Mesenteric fat pad (tissue), 1 donor: Measurements from ENCODE around the gene TBX6. TPM values are rescaled to one million over a fixed set of nuclear protein-coding genes. Genes with fewer than 3 reads are reported as not detected.

Source experiments
- DNase-seq: peaks from one replicate; pipeline ENCODE4 v3.0.0-alpha.2; 2020; ENCODE audit warnings: low spot score
- total RNA-seq: library from RNA; stranded (reverse); fragmentation: NEBNext Ultra II Directional; extraction: Animal tissue kit (Norgen Biotek cat#: 25700); gene quantifications from one replicate; pipeline ENCODE4 v1.2.1, GENCODE V29; 2021
- donor health status: DM: yes; HTN: yes; CAD: no.

The TBX6 gene
- total RNA-seq, 1 donor from 2014 or later = 0.67 TPM

DNA sequence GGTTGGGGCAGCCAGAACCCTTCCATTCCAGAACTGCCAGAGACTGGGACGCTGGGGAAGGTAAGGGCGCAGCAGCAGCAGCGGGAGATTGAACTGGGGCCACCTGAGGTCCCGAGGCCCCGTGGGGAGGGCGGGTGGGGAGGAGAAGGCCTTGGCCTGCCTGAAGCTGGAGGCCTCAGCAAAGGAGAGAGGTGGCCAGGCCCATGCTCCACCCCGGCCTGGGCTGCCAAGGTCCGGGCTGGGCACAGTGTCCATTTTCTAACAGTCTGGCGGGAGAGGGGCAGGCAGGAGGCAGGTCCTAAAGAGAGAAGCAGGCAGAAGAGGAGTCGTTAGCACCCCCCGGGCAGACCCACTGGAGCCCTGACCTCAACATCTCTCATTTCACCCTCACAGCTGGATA, 22.7 kb upstream of the TBX6 start:
- no peak for DNase-seq

DNA sequence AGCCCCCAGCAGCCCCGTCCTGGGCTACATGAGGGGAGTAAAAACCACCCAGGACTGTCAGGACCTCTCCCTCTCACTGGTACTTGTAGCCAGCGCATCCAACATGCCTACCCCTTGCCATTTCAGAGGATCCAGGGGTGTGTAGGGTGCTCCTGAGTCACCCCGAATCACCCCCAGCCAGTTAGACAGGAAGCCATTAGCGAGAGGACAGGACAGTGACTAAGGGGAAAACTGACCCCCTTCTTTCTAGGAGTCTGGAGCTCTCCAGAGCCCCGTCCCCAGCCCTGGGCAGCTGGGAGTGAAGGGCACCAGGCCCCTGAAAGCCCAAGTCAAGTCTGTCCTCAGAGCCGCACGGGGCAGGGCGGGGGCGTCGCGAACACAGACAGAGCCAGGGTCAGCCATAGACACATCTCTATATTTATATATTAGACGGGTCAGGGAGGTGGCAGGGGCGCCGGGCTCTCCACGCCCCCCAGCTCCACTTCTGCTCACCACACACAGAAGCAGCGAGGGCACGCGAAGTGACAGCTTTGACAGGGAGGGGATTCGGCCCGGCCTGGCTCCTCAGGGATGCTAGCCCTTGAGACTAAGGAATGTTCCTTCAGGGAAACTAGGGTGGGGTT, 22.1 kb upstream of the TBX6 start:
- no peak for DNase-seq

DNA sequence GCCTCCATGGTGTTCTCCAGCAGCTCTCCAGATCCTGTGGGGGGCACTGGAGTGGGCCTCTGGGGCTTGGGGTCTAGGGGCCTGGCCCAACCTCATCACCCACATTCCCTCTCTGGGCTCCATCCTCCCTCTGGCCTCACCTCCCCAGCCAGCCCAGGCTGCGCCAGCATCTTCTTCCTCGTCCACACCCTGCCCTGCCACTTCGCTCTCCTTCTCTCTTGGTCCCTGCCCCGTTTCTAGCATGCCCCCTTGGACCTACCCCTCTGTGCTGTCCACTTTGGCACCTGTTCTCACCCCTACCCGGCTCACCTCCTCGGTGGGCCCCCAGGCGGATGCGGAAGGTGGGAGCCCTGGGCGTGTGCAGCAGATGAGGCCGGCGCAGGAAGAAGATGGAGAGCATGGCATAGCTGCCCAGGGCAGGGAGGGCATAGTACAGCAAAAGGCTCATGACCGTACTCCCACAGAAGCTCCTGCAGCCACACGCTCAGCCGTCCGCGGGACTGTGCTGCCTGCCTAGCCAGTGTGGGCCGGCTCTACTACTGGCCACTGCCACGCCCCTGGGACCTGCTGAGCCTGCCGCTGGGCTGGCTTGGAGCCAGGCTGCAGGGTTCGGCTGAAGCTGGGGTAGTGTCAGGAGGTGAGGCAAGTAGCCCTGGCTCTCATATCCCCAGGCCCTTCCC, 21.4 kb upstream of the TBX6 start, which contains the start of gene GDPD3:
TSS of gene GDPD3 (minus strand) at position 507 of the 680 bp plus-strand sequence. CDS start at position 448, 59 bp downstream.
- DNase-seq = no peak

DNA sequence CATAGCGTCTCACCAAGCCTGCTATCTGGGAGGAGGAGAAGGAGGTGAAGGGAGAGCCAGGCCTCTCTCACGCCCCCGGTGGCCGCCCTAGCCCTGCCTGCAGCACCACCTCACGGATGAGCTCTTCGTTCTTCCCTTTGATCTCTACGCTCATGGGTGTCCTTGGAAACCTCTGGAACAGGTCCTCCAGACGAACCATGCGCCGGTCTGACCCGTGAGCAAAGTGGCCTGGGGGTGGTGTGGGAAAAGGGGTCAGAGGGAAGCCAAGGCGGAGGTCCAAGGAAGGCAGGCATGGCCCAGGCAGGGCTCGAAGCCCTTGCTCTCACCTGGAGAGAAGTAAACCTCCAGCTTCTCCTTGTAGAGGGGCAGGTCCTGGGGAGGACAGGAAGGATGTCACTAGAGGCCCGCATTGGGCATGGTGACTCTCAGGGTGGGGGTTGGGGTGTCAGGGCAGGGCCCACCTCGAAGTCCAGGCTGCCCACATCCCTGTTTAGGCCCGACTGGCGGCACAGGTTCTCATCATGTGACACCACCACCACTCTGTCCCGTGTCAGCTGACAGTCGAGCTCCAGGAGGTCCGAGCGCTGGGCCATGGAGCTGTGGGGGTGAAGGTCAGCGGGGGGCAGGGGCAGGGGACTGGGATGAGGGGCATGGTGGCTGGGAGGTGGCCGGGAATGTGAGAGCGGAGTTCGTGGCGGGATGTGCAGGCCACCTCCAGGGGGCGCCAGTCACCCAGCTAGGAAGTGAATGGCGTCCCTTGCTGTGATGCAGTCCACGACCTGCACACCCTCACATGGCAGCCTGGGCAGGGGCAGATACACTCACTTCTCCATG, 20.7 kb upstream of the TBX6 start:
- no peak for DNase-seq

DNA sequence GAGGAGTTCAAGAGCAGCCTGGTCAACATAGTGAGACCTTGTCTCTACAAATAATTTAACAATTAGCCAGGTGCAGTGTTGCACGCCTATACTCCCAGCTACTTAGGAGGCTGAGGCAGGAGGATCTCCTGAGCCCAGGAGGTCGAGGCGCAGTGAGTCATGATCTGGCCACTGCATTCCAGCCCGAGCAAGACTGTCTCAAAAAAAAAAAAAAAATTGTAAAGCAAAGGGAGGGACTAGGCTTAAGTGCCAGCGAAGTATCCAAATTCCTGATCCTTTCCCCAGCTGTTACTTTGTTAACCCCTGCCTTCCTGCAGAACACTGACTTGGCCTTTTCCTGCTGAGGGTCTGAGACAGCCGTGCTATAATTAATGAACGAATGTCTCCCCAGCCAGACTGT, 18.9 kb upstream of the TBX6 start:
- DNase-seq = no peak

DNA sequence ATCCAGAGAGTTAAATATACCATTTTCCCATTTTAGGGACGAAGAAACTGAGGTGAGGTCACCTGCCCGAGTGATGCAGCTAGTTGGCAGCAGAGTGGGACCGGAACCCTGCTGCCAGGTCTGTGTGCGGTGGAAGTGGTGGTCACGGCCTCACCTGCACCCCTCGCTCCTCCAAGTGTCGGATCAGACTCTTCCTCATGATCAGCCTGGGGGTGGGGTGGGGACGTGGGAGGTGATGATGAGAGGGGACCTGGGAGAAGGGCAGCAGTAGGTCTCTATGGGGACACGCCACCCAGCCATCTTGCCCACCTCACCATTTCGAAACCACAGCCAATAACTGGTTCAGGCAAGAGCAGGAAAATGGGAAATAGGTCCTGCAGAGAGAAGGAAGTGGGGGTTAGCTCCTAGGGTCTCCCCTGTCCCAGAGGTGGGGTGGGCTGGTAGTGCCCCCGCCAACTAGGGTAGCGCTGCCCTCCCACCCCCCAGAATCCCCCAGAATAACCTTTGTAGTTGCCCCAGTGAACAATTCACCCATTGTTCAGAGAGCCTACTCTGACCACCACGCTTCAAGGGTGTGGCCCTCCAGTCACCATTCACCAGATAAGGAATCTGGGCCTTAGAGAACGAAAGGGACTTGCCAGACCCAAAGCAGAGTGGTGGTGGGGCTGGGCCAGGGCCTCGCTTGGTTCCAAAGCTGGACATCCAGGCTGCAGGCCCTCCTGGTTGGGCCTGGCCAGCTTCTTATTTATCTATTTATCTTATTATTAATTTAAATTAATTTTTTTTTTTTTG, 16.5 kb upstream of the TBX6 start:
- DNase-seq = no peak

DNA sequence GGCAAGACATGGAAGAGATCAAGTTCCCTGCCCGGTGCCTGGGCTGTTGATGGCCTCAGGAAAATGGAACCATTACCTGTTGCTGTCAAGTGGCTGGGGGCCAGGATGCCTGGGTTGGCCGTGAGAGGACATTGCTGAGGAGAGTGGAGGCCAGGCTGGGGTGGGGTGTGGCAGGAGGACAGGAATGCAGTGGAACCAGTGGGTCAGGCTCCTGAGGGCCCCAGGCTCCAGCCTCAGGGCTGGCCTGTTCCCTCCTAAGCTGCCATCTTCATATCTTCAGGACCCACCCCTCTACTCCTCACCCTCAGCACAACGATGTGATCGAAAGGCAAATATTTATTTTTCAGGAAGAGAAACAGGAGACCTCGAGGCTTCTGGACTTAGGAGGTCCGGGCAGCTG, 12.8 kb upstream of the TBX6 start:
- DNase-seq = no peak

DNA sequence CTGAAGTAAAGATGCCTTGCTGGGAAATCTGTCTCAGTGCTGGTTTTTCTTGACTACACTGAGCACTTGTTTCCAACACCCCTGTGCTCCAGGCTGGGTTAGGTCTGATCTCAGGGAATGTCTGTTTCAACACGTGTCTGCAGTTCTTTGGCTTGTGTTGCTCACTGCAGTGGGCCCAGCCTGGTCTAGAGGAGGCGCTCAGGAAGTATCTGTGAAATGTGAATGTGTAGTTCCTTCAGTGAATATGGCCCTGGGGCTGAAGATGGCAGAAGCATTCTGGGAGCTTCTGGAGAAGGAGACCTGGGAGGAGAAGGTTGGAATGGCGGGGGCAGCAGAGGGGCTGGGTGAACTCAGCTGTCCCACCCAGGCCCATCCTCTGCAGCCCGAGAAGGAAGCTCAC, 12.4 kb upstream of the TBX6 start:
- DNase-seq = no peak

DNA sequence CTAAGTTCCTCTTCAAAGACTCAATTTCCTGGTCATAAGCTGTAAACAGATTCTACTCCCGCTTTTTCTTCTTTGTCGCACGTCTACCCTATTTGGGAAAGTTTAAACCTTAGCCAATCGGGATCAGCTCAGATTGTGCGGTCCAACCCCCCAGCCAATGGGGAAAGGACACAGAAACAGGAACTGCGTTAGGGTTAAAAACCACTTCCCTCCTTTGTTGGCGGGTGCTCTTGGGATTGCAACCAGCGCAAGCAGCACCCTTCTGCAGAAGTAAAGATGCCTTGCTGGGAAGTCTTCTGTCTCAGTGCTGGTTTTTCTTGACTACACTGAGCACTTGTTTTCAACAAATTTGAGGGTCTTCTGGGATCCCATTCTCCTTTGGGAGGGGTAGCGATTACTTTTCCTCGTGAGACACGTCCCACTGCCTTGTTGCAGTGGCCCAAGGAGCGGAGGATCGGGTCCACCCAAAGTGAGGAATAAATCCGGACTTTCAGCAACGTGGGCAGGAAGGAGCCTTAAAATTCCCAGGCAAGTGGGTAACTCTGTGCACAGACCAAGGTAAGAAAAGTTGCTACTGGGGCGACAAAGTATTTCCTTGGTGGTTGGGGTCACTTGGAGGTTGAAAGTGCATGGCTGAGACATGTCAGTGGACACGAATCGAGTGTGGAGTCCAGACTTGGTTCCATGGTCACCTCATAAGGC, 5.3 kb upstream of the TBX6 start:
- DNase-seq = no peak

DNA sequence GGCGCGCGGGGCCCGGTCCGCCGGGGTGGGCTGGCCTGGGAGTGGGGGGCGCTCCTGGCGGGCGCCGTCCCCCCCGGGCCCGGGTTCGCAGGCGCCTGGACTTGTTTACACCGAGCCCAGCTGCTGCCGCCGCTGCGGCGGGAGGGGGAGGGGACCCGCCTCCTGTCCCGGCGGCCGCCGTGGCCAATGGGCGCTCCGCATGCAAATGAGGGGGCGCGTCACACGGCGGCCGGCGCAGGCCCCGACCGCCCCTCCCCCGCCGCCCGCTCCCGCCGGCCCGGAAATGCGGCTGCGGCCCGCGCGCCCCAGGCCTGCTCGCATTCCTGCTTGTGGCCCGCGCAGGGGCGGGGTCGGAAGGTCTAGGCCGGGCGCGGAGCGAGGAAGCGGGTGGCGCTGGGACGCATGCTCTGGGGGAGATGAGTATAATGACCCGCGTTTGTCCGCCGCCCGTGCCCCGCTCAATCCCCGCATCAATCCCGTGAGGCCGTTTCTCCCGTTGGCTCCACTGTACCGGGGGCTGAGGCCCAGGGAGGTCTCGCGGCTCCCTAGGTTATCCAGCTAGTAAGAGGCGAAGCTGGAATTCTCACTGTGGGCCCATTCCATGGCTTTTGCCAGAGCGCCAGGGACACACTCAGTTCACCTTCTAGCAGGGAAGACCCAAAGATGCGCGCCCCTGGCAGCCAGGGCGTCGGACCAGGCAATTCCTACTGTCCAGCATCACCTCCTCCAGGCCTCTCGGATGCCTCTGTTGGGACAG, 4.6 kb upstream of the TBX6 start, which contains the start of gene YPEL3:
TSS of gene YPEL3 (minus strand) at position 109 of the 757 bp plus-strand sequence. CDS start 731 bp downstream, outside the sequence.
- DNase-seq = peak; percentile 96

DNA sequence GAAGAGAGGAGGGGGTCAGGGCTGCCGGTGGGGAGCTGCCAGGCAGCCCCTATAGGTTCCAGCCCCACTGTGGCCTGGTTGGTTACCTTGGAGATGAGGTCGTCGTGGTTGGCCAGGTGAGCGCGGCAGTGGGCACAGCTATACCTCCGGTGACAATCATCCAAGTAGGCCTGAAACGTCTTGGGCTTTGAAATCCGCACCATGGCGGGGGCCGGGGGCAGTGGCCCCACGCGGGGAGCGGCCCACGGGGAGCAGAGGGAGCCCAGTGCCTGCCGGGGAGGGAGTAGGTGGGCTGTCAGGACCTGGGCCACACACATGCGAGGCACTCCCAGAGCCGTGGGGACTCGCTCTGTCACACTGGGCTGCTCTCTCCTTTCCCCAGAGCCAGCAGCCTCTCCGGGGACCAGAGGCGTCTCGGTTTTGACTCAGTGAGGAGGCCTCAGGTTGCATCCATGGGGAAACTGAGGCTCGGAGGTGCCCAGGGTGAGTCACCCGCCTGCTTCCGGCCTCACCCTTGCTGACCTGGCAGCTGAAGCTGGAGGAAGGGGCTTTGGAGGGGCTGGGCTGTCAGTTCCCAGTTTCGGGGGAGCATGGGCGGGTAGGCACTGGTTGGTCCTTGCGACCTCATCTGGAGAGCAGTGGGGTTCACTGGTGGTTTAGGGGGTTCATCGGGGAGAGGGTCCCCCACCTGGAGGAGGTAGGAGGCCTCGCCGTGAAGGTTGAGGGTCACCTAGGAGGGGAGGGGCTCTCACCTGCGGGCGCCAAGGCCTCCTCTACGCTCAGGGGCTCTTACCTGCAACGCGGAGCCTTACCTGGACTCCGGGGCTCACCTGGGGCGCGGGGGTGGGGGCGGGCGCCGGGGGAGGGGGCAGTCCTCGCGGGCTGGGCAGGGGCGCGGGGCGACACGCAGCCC, 3.7 kb upstream of the TBX6 start:
- no peak for DNase-seq

DNA sequence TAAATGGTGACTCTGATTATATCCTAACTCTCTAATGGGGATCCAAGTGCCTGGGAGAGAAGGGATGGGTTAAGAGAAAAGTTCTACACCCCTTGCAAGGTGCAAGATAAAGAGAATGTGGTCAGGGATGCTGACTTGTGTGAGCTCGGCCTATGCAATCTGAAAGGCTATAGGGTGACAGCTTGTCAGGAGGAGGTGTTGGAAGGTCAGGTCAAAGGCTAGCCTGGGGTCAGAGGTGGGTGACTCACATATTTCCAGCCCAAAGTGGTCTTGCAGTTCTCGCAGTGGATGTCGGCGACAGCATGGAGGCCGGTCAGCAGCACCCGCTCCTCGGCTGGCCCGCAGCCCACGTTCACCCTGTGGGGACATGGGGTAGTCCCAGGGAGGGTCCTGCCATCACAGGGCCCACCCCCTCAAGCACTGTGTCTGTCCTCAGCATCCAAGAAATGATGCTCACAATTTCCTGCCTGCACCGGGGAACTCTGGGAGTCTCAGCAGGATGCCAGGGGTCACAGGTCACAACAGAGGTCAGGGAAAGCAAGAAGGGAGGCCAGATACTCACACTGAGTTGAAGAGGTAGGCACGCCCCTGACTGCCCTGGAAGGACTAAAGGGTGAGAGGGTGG, 2.9 kb upstream of the TBX6 start:
- DNase-seq = no peak

DNA sequence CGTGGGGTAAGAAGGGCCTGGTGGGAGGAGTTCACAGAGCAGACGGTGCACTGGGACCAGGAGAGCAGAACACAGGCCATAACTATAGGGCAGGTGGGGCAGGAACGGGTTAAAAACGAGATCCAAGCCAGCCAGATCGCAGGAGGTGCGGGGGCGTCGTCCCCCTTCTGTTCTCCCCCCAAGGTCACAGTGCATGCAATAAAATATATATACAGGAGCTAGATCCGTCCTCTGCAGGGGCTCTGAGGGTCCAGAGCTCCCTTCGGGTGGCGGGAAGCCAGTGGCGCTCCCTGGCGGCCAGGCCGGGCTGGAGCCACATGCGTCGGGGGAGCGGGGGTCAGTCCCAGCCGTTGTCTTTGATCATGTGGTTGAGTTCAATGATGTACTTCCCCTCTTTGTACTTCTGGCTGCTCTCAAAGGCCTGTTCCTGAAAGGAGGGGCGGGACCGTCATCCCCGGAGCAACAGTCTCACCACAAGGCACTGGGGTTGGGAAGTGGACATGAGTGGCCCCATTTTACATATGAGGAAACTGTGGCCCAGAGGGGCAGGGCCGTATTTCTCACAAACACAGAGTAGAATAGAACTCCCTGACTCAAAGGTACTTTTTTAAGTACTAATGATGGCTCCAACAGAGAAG, 768 bp upstream of the TBX6 start:
- DNase-seq = peak; percentile 93

DNA sequence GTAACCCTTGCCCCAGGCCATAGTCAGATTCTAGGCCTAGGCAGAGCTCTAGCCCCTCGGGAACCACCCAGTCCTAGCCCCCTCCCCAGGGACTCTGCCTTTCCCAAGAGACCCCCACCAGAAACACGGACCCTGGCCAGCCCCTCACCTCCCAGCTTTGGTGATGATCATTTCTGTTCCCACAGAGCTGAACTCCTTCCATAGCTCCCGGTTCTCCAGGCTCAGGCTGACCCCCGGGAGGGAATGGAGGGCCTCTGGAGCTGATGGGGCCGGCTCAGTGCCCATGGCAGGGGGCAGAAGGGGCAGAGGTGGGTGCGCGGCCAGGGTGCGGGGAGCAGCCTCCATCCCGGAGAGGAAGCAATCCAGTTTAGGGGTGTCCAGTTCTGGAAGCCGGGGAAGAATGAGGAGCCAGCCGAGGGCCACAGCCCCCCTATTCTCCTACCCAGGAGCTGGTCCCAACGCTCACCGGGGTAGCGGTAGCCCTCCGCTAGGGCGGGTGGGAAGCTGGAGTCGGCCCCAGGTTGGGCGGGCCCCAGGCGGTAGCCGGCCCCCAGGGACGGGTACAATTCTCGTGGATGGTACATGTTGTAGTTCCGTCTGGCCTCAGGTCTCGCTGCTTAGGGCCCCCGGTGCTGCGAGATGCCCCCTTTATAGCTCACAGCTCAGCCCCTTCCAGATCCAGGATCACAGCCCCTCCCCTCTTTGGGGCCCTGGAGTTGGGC, 953 bp downstream of the TBX6 start:
- DNase-seq = no peak

DNA sequence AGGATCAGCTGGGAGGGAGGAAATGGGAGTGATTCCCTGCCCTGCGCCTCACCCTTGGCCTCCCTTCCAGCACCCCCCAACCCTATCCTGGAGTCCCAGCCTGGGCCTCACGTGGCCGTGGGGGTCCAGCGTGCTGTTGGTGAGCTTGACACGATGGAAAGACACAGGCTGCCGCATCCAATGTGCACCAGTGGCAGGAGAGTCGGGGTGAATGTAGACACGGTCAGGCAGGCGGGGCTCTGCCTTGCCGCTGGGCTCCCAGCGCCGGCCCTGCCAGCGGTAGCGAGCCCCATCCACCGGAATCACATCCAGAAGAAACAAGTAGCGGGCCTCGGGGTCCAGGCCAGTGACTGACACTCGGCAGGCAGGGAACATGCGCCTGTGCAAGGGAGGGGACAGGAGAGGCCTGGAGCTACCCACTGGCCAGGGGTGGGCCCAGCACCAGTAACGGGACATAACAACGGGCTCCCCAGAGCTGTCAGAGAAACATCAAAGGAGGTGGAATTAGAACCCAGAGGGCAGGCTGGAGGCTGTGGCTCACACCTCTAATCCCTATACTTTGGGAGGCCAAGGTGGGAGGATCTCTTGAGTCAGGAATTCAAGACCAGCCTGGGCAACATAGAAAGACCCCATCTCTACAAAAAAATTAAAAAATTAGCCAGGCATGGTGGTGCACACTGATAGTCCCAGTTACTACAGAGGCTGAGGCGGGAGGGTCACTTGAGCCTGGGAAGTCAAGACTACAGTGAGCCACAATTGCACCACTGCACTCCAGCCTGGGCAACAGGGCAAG, 2.7 kb downstream of the TBX6 start:
- no peak for DNase-seq

DNA sequence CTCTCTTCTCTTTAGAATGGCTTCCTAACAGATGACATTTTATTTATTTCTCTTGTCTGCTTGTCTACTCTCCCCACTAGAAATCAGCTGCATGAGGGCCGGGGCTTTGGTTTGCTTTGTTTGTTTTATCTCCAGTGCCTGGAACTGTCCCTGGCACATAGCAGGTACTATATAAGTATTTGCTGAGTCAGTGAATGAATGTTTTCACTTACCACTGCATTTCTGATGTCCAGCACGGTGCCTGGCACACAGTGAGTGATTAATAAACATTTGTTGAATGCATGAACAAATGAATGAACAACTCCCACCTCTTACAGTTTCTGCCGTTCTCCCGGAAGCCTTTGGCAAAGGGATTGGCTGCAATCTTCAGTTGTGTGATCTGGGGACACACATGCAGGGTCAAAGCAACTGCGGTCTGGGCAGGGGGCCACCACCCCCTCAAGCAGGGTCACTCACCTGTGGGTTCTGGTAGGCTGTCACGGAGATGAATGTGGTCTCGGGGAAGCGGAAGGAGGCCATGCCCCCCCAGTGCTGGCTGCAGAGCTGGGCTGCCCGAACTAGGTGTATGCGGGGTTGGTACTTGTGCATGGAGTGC, 3.4 kb downstream of the TBX6 start:
- no peak for DNase-seq
